ENCODE results near the gene TLE3. TPM values are rescaled to one million over a fixed set of nuclear protein-coding genes. Genes with fewer than 3 reads are reported as not detected.

The TLE3 gene
- total RNA-seq, 4 donors from 2014 or later, result 4.6 to 35.3 (median 13.3) TPM

DNA sequence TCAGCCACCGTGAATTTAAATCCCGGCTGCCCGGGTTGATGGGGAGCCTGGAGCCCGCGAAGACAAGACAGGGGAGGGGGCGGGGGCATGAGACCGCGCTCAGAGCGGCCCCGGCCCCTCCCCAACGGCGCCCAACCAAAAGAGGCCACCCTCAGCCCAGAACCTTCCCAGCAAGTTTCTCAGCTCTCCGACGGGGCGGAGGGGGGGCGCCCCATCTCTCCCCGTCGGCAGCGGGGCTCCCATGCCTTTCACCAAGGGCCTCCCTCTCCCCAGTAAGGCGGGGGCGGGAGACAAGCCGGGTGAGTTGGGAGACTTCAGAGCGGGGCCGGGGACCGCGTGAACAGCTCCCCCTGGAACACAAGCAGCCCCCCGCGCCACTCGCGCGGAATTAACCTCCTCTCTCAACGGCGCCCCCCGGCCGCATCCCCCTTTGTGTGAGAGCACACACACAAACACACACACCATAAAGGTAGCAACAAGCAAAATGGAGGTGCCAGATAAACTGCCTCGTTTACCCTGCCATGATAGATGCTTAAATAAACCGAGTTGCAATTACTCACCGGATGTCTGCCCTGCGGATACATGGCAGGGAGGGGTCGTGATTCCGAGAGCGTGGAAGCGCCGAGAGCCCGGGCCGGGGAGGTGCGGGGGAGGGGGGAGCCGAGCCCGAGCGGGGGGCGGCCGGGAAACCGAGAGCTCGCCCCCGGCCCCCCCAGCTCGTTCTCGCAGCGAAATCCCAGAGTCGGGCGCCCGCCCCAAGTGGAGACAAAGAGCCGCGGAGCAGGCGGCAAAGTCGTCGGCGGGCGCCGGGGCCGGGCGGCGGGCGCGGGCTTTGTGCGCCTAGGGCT lies 1.3 kb downstream of the TLE3 start:
- DNase-seq, result no peak
- peak overlapping the region; percentile 70 to 83 (median 76) for H3K4me3 ChIP-seq
- ATAC-seq, result no peak
- H3K27me3 ChIP-seq, result peaks cover 0 to 12% (median 3%) of the 10 kb centered on the region in 3 donors
- H3K4me1 ChIP-seq, result peaks cover 47 to 62% of the 10 kb centered on the region in 2 donors
- H3K9me3 ChIP-seq, result no peaks in the 10 kb centered on the region
- intact Hi-C loops (cut with DNase I; ENCODE audit: low total_unique reads), result loop anchor here (5.0 to 10.0 kb wide), 4 partner anchors 304 to 634 kb away; no protein-coding TSS in a partner anchor
- peak overlapping the region; percentile 88 to 96 (median 91) for H3K27ac ChIP-seq
- in situ Hi-C loops (cut with MboI; ENCODE audit: low sequenced_read_pairs in 4 of 4), result loop anchor here in 1 of 4 donors (25.0 kb wide), 2 partner anchors 91 to 391 kb away; no protein-coding TSS in a partner anchor
- TF ChIP-seq, protein P1, sequence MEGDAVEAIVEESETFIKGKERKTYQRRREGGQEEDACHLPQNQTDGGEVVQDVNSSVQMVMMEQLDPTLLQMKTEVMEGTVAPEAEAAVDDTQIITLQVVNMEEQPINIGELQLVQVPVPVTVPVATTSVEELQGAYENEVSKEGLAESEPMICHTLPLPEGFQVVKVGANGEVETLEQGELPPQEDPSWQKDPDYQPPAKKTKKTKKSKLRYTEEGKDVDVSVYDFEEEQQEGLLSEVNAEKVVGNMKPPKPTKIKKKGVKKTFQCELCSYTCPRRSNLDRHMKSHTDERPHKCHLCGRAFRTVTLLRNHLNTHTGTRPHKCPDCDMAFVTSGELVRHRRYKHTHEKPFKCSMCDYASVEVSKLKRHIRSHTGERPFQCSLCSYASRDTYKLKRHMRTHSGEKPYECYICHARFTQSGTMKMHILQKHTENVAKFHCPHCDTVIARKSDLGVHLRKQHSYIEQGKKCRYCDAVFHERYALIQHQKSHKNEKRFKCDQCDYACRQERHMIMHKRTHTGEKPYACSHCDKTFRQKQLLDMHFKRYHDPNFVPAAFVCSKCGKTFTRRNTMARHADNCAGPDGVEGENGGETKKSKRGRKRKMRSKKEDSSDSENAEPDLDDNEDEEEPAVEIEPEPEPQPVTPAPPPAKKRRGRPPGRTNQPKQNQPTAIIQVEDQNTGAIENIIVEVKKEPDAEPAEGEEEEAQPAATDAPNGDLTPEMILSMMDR (IDR thresholded peaks at IDR 0.05 in 4 of 5, conservative IDR thresholded peaks at IDR 0.05 in 1 of 5), result no peak
- peak in 1 of 2 donors; percentile 16 for TF ChIP-seq POLR2A (IDR thresholded peaks at IDR 0.05)
- H3K36me3 ChIP-seq, result no peaks in the 10 kb centered on the region

DNA sequence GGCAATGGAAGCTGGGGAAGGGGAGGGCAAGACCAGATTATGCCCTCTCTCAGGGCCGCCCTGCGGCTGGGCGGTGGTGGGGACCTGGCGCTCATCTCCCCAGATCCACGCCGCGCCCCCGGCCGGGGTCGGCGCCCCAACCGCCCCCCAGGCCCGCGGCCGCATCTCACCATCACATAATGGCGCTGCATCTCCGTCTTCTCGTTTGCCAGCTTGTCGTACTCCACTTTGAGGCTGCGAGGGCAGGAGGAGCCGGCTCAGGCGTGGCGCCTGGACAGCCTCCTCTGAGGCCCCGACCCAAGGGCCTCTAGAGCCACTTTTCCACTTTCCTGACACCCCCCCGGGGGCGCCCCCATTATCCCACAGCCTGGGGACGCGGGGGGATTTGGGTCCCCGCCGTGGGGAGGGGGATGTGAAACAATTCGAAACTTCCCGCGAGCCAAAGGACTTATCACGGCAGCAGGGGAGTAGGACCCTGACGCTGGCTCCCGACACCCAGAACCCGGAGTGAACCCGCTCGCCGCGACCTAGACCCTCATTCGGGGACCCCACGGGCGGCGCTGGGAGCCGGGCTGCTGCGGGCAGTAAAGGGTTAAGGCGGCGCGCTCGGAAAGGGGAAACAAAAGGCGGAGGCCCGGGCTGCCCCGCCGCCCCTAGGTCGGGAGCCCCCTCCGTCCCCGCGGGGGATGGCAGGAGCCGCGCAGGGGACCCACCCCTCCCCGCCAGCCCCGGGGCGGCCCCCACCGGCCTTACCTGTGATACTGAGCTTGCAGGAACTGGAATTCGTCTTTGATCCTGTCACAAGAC lies 2.1 kb downstream of the TLE3 start:
- peak overlapping the region; percentile 70 to 83 (median 76) for H3K4me3 ChIP-seq
- DNase-seq, result no peak
- peaks cover 43 to 59% of the 10 kb centered on the region in 2 donors for H3K4me1 ChIP-seq
- TF ChIP-seq, protein P1 (IDR thresholded peaks at IDR 0.05 in 4 of 5, conservative IDR thresholded peaks at IDR 0.05 in 1 of 5), result no peak
- TF ChIP-seq POLR2A (IDR thresholded peaks at IDR 0.05), result no peak
- in situ Hi-C loops (cut with MboI; ENCODE audit: low sequenced_read_pairs in 4 of 4) (loop anchor here in 1 of 4 donors (25.0 kb wide), 2 partner anchors 92 to 392 kb away; no protein-coding TSS in a partner anchor), intact Hi-C loops (cut with DNase I; ENCODE audit: low total_unique reads) (loop anchor here (5.0 to 10.0 kb wide), 4 partner anchors 303 to 633 kb away; no protein-coding TSS in a partner anchor)
- peaks cover 0 to 12% (median 3%) of the 10 kb centered on the region in 3 donors for H3K27me3 ChIP-seq
- H3K36me3 ChIP-seq, result no peaks in the 10 kb centered on the region
- H3K9me3 ChIP-seq, result no peaks in the 10 kb centered on the region
- no peak for ATAC-seq
- peak overlapping the region; percentile 88 to 96 (median 91) for H3K27ac ChIP-seq

DNA sequence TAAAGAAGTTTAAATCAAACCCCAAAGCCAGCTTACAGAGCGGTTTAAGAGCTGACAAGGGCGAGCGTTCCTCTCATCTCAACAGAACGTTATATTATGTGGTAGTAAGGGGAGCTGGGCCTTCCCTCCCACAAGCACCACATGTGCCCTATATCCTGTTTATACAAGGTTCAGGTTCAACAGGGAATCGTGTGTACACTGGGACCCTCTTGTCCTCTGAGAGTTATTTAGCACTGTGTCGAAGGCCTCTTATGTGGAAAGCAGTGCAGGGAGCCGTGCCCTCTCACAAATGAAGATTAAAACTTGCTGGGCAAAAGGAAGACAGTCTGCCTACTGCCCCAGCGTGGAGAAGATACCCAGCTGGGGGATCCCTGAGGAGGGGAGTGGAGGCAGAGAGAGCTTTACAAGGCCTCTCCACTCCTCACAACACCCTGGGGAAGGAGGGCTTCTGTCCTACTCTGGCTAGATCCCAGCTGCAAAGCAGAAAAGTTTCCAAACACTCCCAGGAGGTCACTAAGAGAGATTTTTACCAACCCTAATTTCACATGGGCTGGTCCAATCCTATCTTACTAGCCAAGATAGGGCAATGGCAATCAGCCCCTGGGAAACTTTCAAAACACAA lies 2.9 kb downstream of the TLE3 start:
- Histone ChIP-seq H3K4me3 (peak overlapping the region; percentile 70 to 83 (median 76)), H3K4me1 (peaks cover 38 to 56% of the 10 kb centered on the region in 2 donors), H3K27me3 (peaks cover 0 to 12% (median 3%) of the 10 kb centered on the region in 3 donors), H3K36me3 (no peaks in the 10 kb centered on the region), H3K27ac (peak overlapping the region; percentile 88 to 96 (median 91)), H3K9me3 (no peaks in the 10 kb centered on the region)
- TF ChIP-seq, protein P1 (IDR thresholded peaks at IDR 0.05 in 4 of 5, conservative IDR thresholded peaks at IDR 0.05 in 1 of 5), result no peak
- no peak for TF ChIP-seq POLR2A (IDR thresholded peaks at IDR 0.05)
- ATAC-seq (no peak), DNase-seq (no peak)
- intact Hi-C loops (cut with DNase I; ENCODE audit: low total_unique reads) (loop anchor here (5.0 to 10.0 kb wide), 4 partner anchors 302 to 632 kb away; no protein-coding TSS in a partner anchor), in situ Hi-C loops (cut with MboI; ENCODE audit: low sequenced_read_pairs in 4 of 4) (loop anchor here in 1 of 4 donors (25.0 kb wide), 2 partner anchors 92 to 392 kb away; no protein-coding TSS in a partner anchor)

Data from gastrocnemius medialis (tissue), 4 donors.